Omental fat pad (tissue), 4 donors: ENCODE measurements around the gene CLBA1. TPM values are rescaled to one million over a fixed set of nuclear protein-coding genes. Genes with fewer than 3 reads are reported as not detected.
"Not testable (repeated sequence)": the region's sequence is repeated elsewhere in the genome, so short reads cannot be mapped to it uniquely, and the experiment has no call there.

ENCODE experiments used
- ATAC-seq: fragments of 150-250 bp; one replicate; pipeline ENCODE4 v1.9.1; 2016; ENCODE audit warnings: mild to moderate bottlenecking, moderate library complexity; ENCODE audit not compliant: low FRiP score
- DNase-seq: peaks from one replicate; pipeline ENCODE4 v3.0.0-alpha.2; 2019; ENCODE audit warnings: low spot score
- total RNA-seq, 4 donors: library from RNA; depleted of rRNA; stranded (reverse); fragments of >200 nt; gene quantifications; one replicate each; pipeline ENCODE4 v1.1.0, GENCODE V29; 2016
- TF ChIP-seq, protein P1 (sequence below), 3 donors: fragments of 450-650 bp; IDR thresholded peaks; one replicate each; pipeline ENCODE4 v1.5.1; 2016 to 2017; ENCODE audit warnings: antibody characterized with exemption in 3 of 3, mild to moderate bottlenecking in 3 of 3, moderate library complexity in 2 of 3

Gene CLBA1
- total RNA-seq, 4 donors from 2014 or later = 2.5 to 6.1 (median 3.3) TPM

DNA sequence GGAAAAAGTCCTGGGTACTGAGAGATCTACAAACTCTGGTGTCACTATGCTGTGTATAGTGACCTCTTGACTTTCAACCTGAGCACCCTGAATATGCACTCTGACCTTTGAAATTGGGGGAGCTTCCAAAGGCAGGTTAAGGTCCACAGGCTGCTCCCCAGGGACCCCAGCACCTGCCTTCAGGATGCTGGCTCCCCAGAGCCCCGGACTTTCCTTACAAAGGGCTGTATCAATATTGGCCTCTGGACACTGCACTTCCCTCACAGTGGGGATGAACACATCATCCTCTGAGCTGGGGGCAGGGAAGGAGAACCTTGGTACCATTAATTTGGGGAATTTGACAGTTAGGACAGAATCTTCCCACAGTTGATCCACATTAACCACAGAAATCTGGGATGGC lies 46.6 kb upstream of the CLBA1 start:
- ATAC-seq (no peak), DNase-seq (no peak)
- TF ChIP-seq, protein P1, sequence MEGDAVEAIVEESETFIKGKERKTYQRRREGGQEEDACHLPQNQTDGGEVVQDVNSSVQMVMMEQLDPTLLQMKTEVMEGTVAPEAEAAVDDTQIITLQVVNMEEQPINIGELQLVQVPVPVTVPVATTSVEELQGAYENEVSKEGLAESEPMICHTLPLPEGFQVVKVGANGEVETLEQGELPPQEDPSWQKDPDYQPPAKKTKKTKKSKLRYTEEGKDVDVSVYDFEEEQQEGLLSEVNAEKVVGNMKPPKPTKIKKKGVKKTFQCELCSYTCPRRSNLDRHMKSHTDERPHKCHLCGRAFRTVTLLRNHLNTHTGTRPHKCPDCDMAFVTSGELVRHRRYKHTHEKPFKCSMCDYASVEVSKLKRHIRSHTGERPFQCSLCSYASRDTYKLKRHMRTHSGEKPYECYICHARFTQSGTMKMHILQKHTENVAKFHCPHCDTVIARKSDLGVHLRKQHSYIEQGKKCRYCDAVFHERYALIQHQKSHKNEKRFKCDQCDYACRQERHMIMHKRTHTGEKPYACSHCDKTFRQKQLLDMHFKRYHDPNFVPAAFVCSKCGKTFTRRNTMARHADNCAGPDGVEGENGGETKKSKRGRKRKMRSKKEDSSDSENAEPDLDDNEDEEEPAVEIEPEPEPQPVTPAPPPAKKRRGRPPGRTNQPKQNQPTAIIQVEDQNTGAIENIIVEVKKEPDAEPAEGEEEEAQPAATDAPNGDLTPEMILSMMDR (IDR thresholded peaks at IDR 0.05) = no peak

DNA sequence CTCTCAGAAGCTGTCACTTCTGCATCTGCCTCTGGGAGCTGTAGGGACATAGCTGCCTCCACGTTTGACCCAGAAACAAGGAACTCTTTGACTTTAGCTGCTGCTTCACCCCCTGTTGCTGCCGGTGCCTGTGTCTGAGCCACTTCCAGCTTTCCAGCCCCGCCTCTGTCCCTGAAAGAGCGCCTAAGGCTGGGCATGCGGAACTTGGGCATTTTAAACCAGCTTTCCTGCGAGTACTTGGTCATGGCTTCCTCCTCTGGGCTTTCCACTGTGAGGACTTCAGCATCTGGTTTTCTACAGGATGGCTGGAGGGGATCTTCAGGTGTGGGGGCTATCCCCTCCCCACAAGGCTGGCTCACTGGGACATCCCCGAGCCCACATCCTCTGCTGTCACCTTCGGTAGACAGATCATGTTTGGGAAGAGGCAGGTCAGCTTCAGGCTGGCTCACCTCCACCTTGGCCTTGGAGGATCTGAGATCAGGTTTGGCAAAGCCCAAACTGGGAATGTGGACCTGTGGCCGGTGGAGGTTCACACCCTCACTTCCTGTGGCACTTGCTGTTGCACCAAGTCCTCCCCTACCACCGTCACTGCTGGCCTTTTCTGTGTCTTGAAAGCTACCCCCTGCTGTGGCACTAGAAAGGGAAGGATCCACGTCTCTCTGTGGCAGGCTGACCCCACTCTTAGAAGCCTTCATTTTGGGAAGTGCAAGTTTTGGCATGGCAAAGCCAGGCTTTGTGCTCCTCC lies 45.8 kb upstream of the CLBA1 start:
- TF ChIP-seq, protein P1 (IDR thresholded peaks at IDR 0.05) = no peak
- DNase-seq (no peak), ATAC-seq (no peak)

DNA sequence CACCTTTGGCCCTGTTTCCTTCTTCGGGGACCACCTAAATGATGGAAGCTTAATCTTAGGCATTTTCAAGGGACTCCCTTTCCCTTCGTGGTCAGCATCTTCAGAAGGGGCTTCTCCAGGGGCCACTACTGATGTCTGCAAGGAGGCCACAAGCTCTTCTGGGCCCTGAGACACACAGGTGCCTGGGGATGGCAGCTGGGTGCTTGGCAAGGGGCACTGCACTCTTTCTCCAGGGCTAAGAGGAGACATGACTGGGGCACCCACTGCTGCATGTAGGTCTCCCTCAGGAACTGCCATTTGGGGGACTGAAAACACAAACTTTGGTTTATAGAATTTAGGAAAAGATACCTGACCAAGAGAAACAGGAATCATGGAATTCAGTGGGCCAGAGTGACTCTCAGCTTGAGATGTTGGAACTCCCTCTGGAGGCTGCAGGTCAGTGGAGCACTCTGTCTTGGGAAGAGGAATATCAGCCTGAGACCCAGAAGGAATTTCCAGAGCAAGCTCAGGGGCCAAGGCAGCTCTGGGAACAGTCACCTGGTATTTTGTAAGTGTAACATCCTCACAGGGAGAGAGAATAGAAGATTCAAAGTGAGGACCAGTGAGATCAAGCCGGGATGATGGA lies 45.0 kb upstream of the CLBA1 start:
- no peak for DNase-seq
- TF ChIP-seq, protein P1 (IDR thresholded peaks at IDR 0.05) = no peak
- ATAC-seq = no peak

DNA sequence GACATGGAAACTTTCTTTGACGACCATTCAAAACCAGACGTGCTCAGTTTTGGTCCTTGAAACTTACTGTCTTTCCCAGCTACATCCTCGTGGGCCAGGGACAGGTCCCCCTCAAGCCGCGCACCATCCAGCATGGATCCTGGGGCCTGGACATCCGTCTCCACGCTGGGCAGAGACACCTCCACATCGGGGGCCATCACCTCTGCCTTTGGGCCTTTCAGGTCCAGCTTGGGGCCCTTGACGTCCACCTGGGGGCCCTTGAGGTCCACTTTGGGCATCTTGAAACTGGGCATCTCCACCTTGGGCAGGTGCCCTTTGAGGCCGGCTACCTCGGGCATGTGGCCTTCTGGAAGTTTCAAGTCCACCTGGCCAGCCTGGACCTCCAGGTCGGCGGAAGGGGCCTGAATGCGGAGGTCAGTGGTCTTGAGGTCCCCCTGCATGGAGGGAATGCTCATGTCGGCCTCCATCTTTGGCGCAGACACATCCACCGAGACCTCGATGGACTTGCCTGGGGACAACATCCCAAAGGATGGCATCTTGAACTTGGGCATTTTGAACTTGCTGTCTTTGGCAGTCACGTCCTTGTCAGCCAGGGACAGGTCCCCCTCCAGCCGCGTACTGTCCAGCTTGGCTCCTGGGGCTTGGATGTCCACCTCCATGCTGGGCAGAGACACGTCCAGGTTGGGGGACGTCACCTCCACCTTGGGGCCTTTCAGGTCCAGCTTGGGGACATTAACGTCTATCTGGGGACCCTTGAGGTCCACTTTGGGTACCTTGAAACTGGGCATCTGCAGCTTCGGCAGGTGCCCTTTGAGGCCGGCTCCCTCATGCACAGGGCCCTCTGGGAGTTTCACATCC lies 43.9 kb upstream of the CLBA1 start:
- DNase-seq (no peak), ATAC-seq (no peak)
- TF ChIP-seq, protein P1 (IDR thresholded peaks at IDR 0.05) = no peak

DNA sequence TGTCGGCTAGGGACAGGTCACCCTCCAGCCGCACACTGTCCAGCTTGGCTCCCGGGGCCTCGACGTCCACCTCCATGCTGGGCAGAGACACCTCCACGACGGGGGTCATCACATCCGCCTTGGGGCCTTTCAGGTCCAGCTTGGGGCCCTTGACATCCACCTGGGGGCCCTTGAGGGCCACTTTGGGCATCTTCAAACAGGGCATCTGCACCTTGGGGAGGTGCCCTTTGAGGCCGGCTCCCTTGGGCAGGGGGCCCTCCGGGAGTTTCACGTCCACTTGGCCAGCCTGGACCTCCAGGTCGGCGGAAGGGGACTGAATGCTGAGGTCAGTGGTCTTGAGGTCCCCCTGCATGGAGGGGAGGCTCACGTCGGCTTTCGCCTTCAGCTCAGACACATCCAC lies 43.0 kb upstream of the CLBA1 start:
- TF ChIP-seq, protein P1 (IDR thresholded peaks at IDR 0.05) = no peak
- ATAC-seq (no peak), DNase-seq (no peak)

DNA sequence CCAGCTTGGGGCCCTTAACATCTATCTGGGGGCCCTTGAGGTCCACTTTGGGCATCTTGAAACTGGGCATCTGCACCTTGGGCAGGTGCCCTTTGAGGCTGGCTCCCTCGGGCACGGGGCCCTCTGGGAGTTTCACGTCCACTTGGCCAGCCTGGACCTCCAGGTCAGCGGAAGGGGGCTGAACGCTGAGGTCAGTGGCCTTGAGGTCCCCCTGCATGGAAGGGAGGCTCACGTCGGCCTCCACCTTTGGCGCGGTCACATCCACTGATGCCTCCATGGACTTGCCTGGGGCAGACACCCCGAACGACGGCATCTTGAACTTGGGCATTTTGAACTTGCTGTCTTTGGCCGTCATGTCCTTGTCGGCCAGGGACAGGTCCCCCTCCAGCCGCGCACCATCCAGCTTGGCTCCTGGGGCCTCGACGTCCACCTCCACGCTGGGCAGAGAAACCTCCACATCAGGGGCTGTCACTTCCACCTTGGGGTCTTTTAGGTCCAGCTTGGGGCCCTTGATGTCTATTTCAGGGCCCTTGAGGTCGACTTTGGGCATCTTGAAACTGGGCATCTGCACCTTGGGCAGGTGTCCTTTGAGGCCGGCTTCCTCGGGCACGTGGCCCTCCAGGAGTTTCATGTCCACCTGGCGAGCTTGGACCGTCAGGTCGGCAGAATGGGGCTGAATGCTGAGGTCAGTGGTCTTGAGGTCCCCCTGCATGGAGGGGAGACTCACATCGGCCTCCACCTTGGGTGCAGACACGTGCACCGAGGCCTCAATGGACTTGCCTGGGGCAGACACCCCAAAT lies 42.2 kb upstream of the CLBA1 start:
- DNase-seq, ATAC-seq: not testable (repeated sequence)

DNA sequence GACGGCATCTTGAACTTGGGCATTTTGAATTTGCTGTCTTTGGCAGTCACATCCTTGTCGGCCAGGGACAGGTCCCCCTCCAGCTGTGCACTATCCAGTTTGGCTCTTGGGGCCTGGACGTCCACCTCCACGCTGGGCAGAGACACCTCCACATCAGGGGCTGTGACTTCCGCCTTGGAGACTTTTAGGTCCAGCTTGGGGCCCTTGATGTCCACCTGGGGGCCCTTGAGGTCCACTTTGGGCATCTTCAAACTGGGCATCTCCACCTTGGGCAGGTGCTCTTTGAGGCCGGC lies 41.6 kb upstream of the CLBA1 start:
- not testable (repeated sequence) for DNase-seq, ATAC-seq

DNA sequence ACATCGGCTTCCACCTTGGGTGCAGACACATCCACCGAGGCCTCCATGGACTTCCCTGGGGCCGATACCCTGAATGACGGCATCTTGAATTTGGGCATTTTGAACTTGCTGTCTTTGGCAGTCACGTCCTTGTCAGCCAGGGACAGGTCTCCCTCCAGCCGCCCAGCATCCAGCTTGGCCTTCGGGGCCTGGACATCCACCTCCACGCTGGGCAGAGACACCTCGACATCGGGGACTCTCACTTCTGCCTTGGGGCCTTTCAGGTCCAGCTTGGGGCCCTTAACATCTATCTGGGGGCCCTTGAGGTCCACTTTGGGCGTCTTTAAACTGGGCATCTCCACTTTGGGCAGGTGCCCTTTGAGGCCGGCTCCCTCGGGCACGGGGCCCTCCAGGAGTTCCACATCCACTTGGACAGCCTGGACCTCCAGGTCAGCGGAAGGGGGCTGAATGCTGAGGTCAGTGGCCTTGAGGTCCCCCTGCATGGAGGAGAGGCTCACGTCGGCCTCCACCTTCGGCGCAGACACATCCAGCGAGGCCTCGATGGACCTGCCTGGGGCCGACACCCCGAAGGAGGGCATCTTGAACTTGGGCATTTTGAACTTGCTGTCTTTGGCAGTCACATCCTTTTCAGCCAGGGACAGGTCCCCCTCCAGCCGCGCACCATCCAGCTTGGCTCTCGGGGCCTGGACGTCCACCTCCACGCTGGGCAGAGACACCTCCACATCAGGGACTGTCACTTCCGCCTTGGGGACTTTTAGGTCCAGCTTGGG lies 41.0 kb upstream of the CLBA1 start:
- ATAC-seq, DNase-seq: not testable (repeated sequence)

DNA sequence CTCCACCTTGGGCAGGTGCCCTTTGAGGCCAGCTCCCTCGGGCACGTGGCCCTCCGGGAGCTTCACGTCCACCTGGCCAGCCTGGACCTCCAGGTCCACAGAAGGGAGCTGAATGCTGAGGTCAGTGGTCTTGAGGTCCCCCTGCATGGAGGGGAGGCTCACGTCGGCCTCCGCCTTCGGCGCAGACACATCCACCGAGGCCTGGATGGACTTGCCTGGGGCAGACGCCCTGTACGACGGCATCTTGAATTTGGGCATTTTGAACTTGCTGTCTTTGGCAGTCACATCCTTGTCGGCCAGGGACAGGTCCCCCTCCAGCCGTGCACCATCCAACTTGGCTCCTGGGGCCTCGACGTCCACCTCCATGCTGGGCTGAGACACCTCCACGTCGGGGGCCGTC lies 40.3 kb upstream of the CLBA1 start:
- ATAC-seq, DNase-seq: not testable (repeated sequence)

DNA sequence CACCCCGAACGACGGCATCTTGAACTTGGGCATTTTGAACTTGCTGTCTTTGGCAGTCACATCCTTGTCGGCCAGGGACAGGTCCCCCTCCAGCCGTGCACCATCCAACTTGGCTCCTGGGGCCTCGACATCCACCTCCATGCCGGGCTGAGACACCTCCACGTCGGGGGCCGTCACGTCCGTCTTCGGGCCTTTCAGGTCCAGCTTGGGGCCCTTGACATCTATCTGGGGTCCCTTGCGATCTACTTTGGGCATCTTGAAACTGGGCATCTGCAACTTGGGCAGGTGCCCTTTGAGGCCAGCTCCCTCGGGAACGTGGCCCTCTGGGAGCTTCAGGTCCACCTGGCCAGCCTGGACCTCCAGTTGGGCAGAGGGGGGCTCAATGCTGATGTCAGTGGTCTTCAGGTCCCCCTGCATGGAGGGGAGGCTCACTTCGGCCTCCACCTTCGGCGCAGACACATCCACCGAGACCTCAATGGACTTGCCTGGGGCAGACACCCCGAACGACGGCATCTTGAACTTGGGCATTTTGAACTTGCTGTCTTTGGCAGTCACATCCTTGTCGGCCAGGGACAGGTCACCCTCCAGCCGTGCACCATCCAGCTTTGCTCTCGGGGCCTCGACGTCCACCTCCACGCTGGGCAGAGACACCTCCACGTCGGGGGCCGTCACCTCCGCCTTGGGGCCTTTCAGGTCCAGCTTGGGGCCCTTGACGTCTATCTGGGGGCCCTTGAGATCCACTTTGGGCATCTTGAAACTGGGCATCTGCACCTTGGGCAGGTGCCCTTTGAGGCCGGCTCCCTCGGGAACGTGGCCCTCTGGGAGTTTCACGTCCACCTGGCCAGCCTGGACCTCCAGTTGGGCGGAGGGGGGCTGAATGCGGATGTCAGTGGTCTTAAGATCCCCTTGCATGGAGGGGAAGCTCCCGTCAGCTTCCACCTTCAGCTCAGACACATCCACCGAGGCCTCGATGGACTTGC lies 39.3 kb upstream of the CLBA1 start:
- ATAC-seq, DNase-seq: not testable (repeated sequence)
